Stimulated activated naive B cell treated with anti-CD40 and anti-IgM and Interleukin-4, amounts not matched to agents 10 μg/mL and 1 μg/mL and 100 μg/mL, for 72 hours (primary cell): ENCODE measurements around the gene C2CD4C.
"Not testable (repeated sequence)": the region's sequence is repeated elsewhere in the genome, so short reads cannot be mapped to it uniquely, and the experiment has no call there.

Source experiments
- ATAC-seq, 2 donors: fragments of 150-1000 bp; cut with Tn5 transposase; replicated peaks; 2 replicates each; pipeline ENCODE4 v1.10.0; 2021; ENCODE audit warnings: moderate library complexity in 1 of 2
- DNase-seq: peaks from one replicate; pipeline ENCODE4 v3.0.0; 2021
- H3K27ac Mint-ChIP-seq: one replicate; pipeline ENCODE4 v1.8.0; 2022; ENCODE audit warnings: mild to moderate bottlenecking, mixed read lengths
- H3K27me3 Mint-ChIP-seq, 2 donors: one replicate each; pipeline ENCODE4 v1.8.0; 2022; ENCODE audit warnings: mixed read lengths in 2 of 2
- H3K36me3 Mint-ChIP-seq, 2 donors: one replicate each; pipeline ENCODE4 v1.8.0; 2022; ENCODE audit warnings: mixed read lengths in 2 of 2, mild to moderate bottlenecking in 1 of 2
- H3K4me1 Mint-ChIP-seq, 2 donors: one replicate each; pipeline ENCODE4 v1.8.0; 2022; ENCODE audit warnings: mixed read lengths in 2 of 2, mild to moderate bottlenecking in 1 of 2
- H3K4me3 Mint-ChIP-seq, 2 donors: one replicate each; pipeline ENCODE4 v1.8.0; 2022; ENCODE audit warnings: mild to moderate bottlenecking in 2 of 2, mixed read lengths in 2 of 2, moderate library complexity in 1 of 2
- H3K9me3 Mint-ChIP-seq, 2 donors: one replicate each; pipeline ENCODE4 v1.8.0; 2022; ENCODE audit warnings: mixed read lengths in 2 of 2, mild to moderate bottlenecking in 1 of 2

C2CD4C gene

DNA sequence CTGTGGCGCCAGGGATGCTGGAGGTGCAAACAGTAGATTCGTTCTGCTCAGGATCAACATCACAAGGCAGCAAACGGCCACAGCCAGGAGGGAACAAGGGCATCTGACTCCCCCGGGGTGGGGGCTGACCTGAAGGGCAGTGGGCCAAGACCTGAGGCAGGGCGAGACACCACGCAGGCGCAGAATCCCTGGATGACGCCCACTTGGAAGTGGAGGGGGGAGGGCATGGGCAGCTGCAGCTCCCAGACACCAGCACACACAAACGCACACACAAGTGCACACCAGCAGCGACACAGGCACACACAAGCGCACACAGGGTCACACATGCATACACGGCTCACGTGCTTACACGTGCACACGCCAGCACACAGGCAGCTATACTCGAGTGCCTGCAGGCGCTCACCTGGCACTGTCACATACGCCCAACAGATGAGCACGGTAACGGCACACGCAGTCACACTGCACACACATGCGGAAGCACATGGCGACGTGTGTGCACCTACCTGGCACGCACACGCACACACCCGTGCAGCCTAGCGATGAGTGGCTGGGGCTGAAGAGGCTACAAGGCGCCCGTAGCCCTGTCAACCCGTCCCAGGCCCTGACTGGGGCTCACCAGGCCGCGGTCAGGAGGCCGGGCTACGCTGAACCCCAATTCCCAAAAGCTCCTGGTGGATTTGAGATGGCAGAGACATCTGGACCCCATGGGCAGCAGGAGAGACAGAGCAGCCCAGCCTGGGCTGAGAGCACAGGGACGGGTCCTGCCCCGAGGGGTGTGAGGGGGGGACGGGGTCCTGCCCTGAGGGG is 5.5 kb downstream of the C2CD4C start:
- no peaks in the 10 kb centered on the region for H3K36me3 Mint-ChIP-seq

DNA sequence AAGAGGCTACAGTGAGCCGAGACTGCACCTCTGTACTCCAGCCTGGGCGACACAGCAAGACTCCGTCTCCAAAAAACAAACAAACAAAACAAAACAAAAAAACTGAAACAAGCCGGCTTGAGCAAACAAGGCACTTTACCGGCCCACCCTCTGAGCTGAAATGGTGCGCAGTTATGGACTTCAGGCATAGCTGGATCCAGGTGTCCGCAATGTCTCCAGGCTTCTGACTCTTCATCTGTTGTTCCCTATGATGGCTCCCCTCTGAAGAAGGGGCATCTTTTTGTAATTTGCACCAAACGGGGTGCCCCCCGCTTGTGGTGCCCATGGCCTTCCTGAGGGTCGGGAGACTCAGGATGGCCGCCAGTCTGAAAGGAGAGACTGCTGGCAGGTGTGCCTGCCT is 6.2 kb downstream of the C2CD4C start:
- DNase-seq (no peak), ATAC-seq (no peak)
- H3K27me3 Mint-ChIP-seq: peaks cover 20 to 42% of the 10 kb centered on the region in 2 donors
- H3K4me3 Mint-ChIP-seq: no peak overlapping the region
- H3K4me1 Mint-ChIP-seq: peaks cover 0 to 2% of the 10 kb centered on the region in 2 donors
- no peaks in the 10 kb centered on the region for H3K36me3 Mint-ChIP-seq
- H3K27ac Mint-ChIP-seq: no peak overlapping the region
- peaks cover 0 to under 1% of the 10 kb centered on the region in 2 donors for H3K9me3 Mint-ChIP-seq

More for the DNA sequence above, 5.5 kb downstream of the C2CD4C start:
- Mint-ChIP-seq H3K4me1 (peaks cover 0 to 2% of the 10 kb centered on the region in 2 donors), H3K9me3 (no peaks in the 10 kb centered on the region), H3K27me3 (peaks cover 19 to 46% of the 10 kb centered on the region in 2 donors), H3K4me3 (no peak overlapping the region), H3K27ac (no peak overlapping the region)
- DNase-seq: no peak
- ATAC-seq: no peak

DNA sequence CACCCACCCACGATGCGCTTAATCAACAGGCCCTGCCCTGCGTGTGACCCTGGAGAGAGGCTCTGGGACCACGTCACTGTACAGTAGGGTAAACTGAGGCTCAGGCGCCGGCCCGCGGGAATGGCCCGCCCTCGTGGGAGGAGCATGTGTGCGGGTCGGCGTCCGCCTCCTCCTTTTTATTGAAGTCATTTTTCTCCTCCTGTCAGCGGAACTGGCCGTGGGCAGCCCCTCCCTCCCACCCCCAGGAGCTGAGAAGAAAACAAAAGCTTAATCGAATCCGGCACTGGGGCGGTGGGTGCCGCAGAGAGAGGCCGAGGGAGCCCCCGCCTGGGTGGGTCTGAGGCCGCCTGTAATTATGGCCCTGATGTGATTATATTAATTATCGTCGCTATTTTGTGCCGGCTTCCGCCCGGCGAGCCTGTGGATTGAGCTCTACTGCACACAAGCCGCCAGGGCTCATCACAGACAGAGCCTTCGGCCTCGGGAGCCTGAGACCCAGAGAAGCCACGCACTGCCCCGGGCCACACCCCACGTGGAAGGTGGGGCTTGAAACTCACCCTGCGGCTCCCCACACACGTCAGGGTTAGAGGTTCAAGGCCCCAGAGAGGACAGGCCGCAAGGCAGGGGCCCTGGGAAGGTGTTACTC is 7.0 kb downstream of the C2CD4C start:
- peaks cover 23 to 39% of the 10 kb centered on the region in 2 donors for H3K27me3 Mint-ChIP-seq
- no peak overlapping the region for H3K4me3 Mint-ChIP-seq
- H3K27ac Mint-ChIP-seq: no peak overlapping the region
- no peak for ATAC-seq
- DNase-seq: no peak
- H3K36me3 Mint-ChIP-seq: no peaks in the 10 kb centered on the region
- peaks cover 0 to 2% of the 10 kb centered on the region in 2 donors for H3K4me1 Mint-ChIP-seq
- peaks cover 0 to 2% of the 10 kb centered on the region in 2 donors for H3K9me3 Mint-ChIP-seq

DNA sequence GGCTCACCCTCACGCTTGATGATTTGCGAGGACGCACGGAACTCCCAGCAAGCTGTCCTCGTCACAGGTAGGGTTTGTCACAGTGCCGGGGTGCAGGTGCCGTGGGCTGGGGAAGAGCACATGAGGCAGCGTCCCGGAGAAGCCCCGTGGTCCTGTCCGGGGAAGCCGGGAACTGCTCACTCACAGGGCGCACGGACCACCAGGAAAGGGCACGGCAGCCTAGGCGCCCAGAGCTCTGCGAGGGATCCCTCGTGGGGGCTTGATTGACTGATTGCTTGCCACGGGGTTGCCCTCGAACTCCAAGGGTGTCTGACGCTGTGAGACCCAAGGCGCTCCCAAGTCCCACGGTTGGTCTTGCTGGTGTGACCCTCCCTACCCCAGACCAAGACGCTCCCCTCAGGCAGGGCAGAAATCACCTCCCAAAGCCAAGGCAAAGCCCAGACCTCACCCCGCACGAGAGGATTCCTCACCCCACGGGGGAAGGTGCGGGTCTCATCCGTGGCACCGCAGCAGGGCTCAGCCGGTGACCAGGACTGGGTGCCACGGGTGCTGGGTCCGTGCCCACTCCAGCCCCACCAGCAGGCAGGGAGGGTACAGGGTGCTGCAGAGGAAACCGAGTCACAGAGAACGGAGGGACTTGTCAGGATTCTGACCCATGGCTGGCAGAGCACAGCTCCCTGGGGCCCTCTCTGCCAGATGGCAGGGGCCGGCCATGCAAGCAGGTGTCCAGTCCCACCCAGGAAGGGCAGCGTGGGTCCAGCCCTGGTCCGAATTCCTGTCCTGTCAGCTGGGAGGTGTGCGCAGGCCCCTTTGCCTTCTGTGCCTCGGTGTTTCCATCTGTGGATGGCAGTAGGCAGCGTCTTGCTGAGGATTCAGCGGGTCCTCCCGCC is 7.7 kb downstream of the C2CD4C start:
- H3K4me1 Mint-ChIP-seq: peaks cover 0 to 2% of the 10 kb centered on the region in 2 donors

DNA sequence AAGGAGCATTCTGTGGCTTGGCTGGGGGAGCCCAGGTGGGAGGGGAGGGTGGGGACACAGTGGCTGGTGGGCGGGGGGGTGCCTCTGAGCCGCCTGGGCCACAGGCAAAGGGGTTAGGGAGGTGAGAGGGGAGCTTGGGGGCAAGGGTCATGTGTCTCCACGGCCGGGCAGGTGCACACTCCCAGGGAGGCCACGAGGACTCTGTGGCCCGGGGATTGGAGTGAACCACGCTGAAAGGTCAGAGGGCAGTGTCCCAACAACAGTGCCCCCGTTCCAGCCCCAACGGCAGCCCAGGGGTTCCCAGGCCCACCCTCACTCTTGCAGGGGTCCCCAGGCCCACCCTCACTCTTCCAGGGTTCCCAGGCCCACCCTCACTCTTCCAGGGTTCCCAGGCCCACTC is 9.6 kb downstream of the C2CD4C start:
- peaks cover 7 to 10% of the 10 kb centered on the region in 2 donors for H3K9me3 Mint-ChIP-seq
- DNase-seq (no peak), ATAC-seq (no peak)
- H3K36me3 Mint-ChIP-seq: peaks cover 0 to 5% of the 10 kb centered on the region in 2 donors
- H3K27ac Mint-ChIP-seq: no peak overlapping the region
- H3K4me3 Mint-ChIP-seq: no peak overlapping the region
- H3K27me3 Mint-ChIP-seq: peaks cover 20 to 23% of the 10 kb centered on the region in 2 donors
- H3K4me1 Mint-ChIP-seq: peaks cover 0 to 6% of the 10 kb centered on the region in 2 donors

More for the DNA sequence above, 7.7 kb downstream of the C2CD4C start:
- H3K27ac Mint-ChIP-seq: no peak overlapping the region
- ATAC-seq (no peak), DNase-seq (no peak)
- no peaks in the 10 kb centered on the region for H3K36me3 Mint-ChIP-seq
- no peak overlapping the region for H3K4me3 Mint-ChIP-seq
- peaks cover 23 to 33% of the 10 kb centered on the region in 2 donors for H3K27me3 Mint-ChIP-seq
- H3K9me3 Mint-ChIP-seq: peaks cover 0 to 3% of the 10 kb centered on the region in 2 donors

DNA sequence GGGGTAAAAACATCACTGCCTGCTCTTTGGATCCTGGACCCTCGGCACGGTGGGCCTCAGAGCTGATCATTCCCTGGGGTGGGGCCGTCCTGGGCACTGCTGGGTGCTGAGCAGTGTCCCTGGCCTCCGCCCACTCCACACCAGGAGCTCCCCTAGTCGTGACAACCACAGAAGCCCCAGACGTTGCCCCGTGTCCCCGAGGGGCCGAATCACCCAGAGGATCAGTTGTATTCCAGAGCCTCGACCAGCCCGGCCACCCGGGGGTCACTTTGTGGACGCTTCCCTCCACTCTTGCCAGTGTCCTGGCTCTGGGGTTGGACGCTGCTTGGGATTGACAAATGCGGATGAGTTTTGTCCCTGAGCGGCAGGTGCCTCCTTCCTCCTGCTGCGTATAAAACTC is 10.2 kb downstream of the C2CD4C start:
- Mint-ChIP-seq H3K27me3 (peaks cover 18 to 22% of the 10 kb centered on the region in 2 donors), H3K27ac (no peak overlapping the region), H3K4me1 (peaks cover 0 to 5% of the 10 kb centered on the region in 2 donors), H3K36me3 (peaks cover 0 to 5% of the 10 kb centered on the region in 2 donors), H3K9me3 (peaks cover 7 to 13% of the 10 kb centered on the region in 2 donors), H3K4me3 (no peak overlapping the region)
- DNase-seq: no peak
- ATAC-seq: no peak

DNA sequence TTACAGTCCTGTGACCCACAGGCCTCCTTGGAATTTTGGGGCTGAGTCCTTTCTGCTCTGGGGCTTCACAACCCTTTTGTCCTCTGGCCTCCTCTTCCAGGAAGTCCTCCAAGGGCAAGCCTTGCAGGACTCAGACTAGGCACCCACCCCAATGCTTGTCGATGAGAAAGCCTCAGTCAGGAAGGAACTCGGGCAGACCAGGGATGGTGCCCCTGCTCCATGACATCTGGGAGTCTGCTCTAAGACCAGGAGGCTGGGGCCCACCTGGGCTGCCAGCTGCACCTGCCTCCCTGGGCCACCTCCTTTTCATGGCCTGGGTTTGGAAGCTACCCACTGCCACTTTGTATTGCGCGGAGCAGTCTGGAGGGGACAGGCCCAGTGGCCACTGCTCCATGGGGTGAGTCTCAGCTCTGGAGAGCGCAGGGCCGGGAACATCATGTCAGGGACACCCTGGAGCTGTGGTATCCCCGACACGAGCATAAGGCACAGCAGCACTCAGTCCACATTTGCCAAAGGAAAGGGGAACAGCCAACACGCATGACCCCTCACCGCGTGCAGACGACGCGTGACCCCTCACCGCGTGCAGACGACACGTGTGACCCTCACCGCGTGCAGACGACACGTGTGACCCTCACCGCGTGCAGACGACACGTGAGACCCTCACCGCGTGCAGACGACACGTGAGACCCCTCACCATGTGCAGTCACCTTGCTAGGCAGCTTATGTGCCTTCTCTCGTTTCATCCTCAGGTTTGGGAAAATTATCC is 10.8 kb downstream of the C2CD4C start:
- H3K4me1 Mint-ChIP-seq: peaks cover 0 to 7% of the 10 kb centered on the region in 2 donors
- no peak overlapping the region for H3K27ac Mint-ChIP-seq
- peaks cover 12 to 16% of the 10 kb centered on the region in 2 donors for H3K9me3 Mint-ChIP-seq
- DNase-seq (no peak), ATAC-seq (no peak)
- H3K4me3 Mint-ChIP-seq: no peak overlapping the region
- H3K36me3 Mint-ChIP-seq: peaks cover 2 to 9% of the 10 kb centered on the region in 2 donors
- H3K27me3 Mint-ChIP-seq: peaks cover 12 to 20% of the 10 kb centered on the region in 2 donors

DNA sequence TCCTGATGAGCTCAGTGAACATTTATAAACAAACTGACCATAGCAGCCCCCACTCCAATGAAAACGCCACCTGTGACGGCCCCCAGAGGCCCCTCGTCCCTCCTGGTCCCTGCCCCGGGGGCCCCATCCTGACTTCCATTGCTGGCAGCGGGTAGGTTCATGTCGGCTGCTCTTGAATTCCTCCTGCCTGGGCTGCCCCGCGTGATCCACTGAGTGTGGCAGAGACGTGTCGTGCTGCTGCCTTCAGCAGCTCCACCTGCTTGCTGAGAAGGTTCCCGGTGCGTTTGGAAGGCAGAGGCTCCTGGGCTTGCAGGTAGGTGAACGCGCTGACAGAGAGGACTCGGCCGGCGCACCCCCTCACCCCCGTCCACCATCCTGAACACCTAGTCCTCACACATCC is 11.6 kb downstream of the C2CD4C start:
- no peak overlapping the region for H3K4me3 Mint-ChIP-seq
- no peak for ATAC-seq
- H3K27me3 Mint-ChIP-seq: peaks cover 8 to 15% of the 10 kb centered on the region in 2 donors
- H3K36me3 Mint-ChIP-seq: peaks cover 4 to 12% of the 10 kb centered on the region in 2 donors
- H3K4me1 Mint-ChIP-seq: peaks cover 0 to 8% of the 10 kb centered on the region in 2 donors
- DNase-seq: no peak
- H3K27ac Mint-ChIP-seq: no peak overlapping the region
- H3K9me3 Mint-ChIP-seq: peaks cover 17 to 21% of the 10 kb centered on the region in 2 donors

DNA sequence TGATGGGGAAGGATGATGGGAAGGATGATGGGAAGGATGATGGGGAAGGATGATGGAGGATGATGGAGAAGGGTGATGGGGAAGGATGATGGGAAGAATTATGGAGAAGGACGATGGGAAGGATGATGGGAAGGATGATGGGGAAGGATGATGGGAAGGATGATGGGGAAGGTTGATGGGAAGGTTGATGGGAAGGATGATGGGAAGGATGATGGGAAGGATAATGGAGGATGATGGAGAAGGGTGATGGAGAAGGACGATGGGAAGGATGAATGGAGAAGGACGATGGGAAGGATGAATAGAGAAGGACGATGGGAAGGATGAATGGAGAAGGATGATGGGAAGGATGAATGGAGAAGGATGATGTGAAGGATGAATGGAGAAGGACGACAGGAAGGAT is 13.5 kb downstream of the C2CD4C start:
- Mint-ChIP-seq H3K9me3 (peaks cover 17 to 21% of the 10 kb centered on the region in 2 donors), H3K4me3 (peak overlapping the region in 1 of 2 donors; percentile 3), H3K36me3 (peaks cover 5 to 12% of the 10 kb centered on the region in 2 donors), H3K27me3 (peaks cover 0 to 8% of the 10 kb centered on the region in 2 donors), H3K4me1 (peaks cover 0 to 8% of the 10 kb centered on the region in 2 donors), H3K27ac (peak overlapping the region; percentile 53)
- DNase-seq (no peak), ATAC-seq (no peak)

DNA sequence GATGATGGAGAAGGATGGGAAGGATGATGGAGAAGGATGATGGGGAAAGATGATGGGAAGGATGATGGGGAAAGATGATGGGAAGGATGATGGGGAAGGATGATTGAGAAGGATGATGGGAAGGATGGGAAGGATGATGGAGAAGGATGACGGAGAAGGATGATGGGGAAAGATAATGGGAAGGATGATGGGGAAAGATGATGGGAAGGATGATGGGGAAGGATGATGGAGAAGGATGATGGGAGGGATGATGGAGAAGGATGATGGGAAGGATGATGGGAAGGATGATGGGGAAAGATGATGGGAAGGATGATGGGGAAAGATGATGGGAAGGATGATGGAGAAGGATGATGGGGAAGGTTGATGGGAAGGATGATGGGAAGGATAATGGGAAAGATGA is 14.1 kb downstream of the C2CD4C start:
- not testable (repeated sequence) for ATAC-seq, DNase-seq, H3K27ac Mint-ChIP-seq, H3K4me1 Mint-ChIP-seq, H3K4me3 Mint-ChIP-seq
- Mint-ChIP-seq H3K36me3 (peaks cover 5 to 12% of the 10 kb centered on the region in 2 donors), H3K27me3 (peaks cover 4 to 10% of the 10 kb centered on the region in 2 donors), H3K9me3 (peaks cover 17 to 21% of the 10 kb centered on the region in 2 donors)

DNA sequence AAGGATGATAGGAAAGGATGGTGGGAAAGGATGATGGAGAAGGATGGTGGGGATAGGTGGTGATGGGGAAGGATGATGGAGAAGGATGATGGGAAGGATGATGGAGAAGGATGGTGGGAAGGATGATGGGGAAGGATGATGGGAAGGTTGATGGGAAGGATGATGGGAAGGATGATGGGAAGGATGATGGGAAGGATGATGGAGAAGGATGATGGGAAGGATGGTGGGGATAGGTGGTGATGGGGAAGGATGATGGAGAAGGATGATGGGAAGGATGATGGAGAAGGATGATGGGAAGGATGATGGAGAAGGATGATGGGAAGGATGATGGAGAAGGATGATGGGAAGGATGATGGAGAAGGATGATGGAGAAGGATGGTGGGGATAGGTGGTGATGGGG is 15.4 kb downstream of the C2CD4C start:
- Mint-ChIP-seq H3K36me3 (peaks cover 5 to 12% of the 10 kb centered on the region in 2 donors), H3K27ac (peak overlapping the region; percentile 86), H3K27me3 (peaks cover 15 to 17% of the 10 kb centered on the region in 2 donors), H3K4me3 (peak overlapping the region; percentile 48 to 57), H3K9me3 (peaks cover 17 to 21% of the 10 kb centered on the region in 2 donors)
- H3K4me1 Mint-ChIP-seq, ATAC-seq, DNase-seq: not testable (repeated sequence)

DNA sequence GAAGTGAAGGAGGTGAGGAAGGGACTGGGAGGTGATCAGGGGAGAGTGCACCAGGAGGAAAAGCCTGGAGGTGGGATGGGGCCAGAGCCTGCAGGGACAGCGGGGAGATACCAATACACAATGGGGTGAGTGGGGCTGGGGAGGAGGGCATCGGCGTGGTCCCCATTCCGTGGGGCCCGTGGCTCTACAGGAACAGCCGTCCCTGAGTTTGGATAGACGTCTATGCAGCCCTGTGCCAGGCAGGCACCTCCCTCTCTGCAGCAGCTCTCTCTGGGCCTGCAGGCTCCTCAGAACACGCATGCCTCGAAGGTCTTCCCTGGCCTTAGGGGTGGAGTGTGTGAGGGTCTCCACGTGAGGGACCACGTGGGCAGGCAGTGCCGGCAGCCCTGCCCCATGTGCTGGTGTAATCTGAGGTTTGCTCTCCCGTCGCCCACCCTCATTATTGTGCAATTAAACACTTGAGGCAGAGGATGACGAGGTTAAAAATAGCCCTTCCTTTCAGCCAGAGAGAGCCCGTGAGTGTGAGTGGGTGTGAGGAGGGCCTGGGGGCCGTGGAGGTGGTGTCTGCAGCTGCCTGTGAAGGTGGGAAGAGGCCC is 16.5 kb downstream of the C2CD4C start:
- H3K4me1 Mint-ChIP-seq: peaks cover 0 to 8% of the 10 kb centered on the region in 2 donors
- peaks cover 20 to 21% of the 10 kb centered on the region in 2 donors for H3K27me3 Mint-ChIP-seq
- H3K27ac Mint-ChIP-seq: peak overlapping the region; percentile 86
- no peak for DNase-seq
- no peak for ATAC-seq
- H3K9me3 Mint-ChIP-seq: peaks cover 17 to 19% of the 10 kb centered on the region in 2 donors
- H3K36me3 Mint-ChIP-seq: peaks cover 5 to 12% of the 10 kb centered on the region in 2 donors
- H3K4me3 Mint-ChIP-seq: no peak overlapping the region
